GM10847 (cell line): ENCODE data around the gene COMMD10.

Experiments
- POLR2A ChIP-seq: IDR thresholded peaks from 2 replicates; pipeline ENCODE4 v1.6.1; 2011; ENCODE audit not compliant: insufficient read length; ENCODE audit errors: extremely low read depth

The COMMD10 gene

DNA sequence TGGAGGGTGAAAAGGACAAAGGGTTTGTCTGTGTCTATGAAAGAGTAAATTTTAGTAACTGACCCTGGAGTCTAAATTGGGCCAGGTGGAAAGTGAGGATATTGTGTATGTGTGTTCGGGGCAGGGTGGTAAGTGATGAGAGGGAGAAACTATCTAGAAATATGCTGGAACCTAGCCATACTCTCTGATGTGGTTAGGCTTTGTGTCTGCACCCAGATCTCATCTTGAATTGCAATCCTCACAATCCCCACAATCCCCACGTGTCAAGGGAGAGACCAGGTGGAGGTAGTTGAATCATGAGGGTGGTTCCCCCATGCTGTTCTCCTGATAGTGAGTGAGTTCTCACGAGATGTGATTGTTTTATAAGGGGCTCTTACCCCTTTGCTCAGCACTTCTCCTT lies 60.6 kb downstream of the COMMD10 start:
- no peak for TF ChIP-seq POLR2A

DNA sequence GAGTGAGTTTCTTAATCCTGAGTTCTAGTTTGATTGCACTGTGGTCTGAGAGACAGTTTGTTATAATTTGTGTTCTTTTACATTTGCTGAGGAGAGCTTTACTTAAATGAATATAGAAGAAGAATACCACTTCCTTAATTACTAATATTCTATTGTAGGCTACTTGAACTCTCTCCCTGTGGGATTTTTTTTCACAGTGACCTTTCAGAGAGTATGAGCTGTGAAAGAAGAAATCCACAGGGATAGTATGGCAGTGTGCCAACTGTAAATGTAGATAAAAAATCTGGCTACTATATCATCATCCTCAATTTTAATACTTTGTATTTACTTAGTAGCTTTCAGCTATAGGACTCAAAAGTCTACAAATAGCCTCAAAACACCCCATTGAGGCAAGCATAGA lies 67.3 kb downstream of the COMMD10 start:
- no peak for TF ChIP-seq POLR2A

- TF ChIP-seq POLR2A: no peak
These were observed 68.9 kb downstream of the COMMD10 start for GRCh38 chr5:116153687-116154174.

DNA sequence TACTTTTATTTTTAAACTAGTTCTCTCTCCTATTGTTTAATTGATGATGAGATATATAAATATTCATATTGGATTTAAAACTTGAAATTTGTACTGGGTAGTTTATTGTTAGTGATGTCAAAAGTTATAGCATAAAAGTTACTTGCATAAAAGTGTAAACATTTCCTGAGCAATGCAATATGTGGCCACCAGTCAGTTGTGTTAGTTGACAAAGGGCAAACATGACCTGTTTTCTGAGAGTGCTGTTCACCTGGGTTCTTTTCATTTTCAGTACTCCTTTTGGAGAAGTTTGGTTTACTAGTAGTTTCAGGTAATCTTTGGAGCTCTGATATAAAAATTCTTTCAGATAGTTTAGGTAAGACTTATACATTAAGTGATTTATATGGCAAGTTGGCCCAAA lies 69.4 kb downstream of the COMMD10 start:
- TF ChIP-seq POLR2A: no peak

DNA sequence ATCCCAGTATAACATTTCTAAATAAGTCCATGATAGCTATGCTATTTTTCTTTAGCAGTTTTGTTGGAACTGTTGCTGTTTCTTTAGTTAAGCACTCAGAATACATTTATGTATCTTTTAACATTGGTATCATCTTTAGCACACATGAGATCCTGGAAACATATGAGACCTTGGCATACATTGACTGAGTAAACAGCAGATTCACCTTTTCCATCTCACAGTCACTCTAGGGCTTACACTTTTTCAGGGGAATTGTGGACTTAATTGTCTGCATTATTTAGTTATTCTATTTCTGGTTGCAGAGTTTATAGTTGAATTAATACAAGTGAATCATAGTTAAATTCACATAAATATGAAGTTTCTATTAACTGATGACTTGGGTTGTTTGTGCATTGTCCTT lies 70.1 kb downstream of the COMMD10 start:
- no peak for TF ChIP-seq POLR2A

GRCh38 chr5:116157902-116158301 lies 73.1 kb downstream of the COMMD10 start:
- no peak for TF ChIP-seq POLR2A

DNA sequence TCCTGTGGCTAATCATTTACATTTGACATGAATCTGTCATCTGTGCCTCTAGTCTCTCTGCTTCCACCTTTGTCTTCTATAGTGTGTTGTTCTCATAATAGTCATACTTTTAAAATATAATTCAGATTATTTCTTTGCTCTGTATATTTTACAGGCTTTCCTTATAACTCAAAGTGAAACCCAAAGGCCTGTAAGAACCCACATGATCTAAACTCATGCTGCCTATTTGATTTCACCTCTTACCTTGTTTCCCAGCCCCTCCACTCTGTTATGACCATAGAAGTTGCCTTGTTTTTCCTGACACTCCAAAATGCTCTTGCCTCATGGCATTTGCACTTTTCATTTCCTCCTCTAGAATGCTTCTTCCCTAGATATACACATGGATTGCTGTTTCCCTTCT lies 74.2 kb downstream of the COMMD10 start:
- no peak for TF ChIP-seq POLR2A

- no peak for TF ChIP-seq POLR2A
These were observed 89.3 kb downstream of the COMMD10 start for GRCh38 chr5:116174111-116174510.

- no peak for TF ChIP-seq POLR2A
These were observed 91.3 kb downstream of the COMMD10 start for GRCh38 chr5:116176121-116176520.

DNA sequence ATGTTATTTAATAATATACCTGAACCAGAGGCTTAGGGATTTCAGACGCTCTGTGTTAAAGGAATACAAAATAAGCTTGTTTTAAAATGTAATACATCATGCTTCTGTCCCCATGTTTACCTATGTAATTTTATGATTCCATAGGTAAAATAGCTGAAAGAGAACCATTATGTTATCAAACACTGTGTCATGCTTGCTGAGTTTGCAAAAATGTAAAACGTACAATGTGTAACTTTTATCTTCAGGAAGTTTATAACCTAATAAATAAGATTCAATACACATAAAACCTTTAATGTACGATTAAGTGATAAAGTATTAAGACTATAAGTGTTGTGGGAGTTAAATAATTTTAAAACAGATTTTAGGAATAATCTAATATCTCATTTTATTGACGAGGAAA lies 94.1 kb downstream of the COMMD10 start:
- no peak for TF ChIP-seq POLR2A

- TF ChIP-seq POLR2A: no peak
These were observed 124.3 kb downstream of the COMMD10 start for GRCh38 chr5:116209166-116209565.

GRCh38 chr5:116212225-116212624 lies 127.4 kb downstream of the COMMD10 start:
- no peak for TF ChIP-seq POLR2A

GRCh38 chr5:116216246-116216645 lies 131.4 kb downstream of the COMMD10 start:
- no peak for TF ChIP-seq POLR2A

DNA sequence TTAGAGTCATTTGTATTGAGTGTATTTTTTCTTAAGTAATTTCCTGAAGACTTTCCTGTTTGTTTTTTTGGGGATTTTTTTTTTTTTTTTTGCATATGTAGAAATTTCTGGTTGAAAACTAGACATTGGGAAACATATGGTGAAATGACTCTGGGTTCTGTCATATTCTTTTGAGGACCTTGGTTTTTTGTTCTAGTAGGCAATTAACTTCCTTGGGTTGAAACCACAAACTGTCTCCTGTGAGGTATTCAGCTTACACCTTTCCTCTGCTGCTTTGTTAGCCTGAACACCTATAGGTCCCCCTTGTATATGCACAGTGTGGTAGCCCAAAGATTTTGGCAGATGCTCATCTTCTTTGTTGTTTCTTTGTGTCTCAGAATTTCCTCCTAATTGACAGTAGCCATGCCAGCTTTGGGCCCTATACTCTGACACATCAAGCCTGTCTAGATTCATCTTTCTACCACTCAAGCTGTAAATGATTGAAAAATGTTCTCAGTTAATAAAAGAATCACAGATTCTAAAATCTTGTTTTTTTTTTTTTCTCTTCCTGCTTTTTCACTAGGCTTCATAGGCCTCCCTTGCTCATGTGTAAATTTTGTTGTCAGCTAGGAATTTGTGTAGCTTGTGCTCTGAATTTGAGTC lies 140.6 kb downstream of the COMMD10 start:
- no peak for TF ChIP-seq POLR2A

DNA sequence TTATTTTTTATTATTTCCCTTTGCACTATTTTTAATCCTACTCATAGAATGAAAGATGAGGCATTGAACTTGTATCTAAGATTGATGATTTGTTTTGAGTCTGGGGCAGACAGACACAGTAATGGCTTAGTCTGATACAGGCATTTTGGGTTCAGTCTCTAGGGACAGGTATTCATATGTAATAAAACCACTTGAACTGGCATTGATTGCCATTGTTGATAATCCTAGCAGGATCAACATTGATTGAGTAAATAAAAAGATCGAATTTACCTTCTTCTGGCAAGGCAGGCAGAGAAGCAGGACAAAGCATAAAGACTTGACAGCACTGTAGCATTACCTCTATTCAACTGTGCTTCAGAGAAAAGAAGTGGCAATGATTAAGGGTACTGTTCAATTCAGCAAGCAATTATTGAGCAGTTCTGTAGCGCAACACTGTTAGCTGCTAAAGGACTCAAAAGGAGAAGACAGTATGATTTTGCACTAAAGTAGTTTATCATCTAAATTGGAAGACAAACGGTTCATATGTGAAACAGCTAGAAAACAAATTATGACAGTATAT lies 144.4 kb downstream of the COMMD10 start:
- TF ChIP-seq POLR2A: no peak

DNA sequence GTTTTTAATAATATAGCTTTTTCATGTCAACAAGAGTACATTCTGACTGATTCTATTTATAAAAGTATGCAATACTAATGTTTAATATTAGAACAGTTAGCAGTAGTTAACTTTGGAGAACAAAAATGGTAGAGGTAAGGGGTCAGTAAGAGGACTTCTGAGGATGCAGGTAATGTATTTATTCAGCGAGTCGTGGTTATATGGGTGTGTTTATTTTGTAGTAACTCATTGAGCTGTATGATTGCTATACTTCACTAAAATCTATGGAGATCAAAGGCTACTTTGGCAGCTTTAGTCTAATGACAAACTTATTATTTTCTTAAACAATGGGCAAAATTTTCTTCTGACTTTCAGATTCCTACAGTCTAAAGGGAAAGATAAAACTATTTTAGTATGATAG lies 146.5 kb downstream of the COMMD10 start:
- TF ChIP-seq POLR2A: no peak

DNA sequence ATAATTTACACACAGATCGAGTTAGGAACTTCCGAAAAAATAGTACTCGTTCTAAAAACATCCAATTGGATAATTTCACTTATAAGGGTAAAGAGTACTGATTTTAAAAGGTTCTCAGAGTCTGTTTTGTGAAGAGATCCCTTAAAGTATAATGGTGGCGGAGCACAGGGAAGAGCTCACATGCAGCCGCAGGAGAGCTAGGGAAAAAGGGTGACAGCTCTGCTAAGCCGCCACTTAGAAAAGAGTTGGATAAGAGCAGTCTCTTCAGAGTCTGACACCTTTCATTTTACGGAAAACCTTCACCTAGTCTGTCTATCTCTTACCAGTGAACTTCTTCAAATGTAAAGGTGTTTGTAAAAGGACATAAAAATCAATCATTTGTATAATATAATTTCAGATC lies 149.9 kb downstream of the COMMD10 start:
- no peak for TF ChIP-seq POLR2A
